IMR-90 (cell line): ENCODE results near the gene CD28. TPM values are rescaled to one million over a fixed set of nuclear protein-coding genes. Genes with fewer than 3 reads are reported as not detected.
"Not testable (repeated sequence)": the region's sequence is repeated elsewhere in the genome, so short reads cannot be mapped to it uniquely, and the experiment has no call there.

Source experiments
- ATAC-seq: fragments of 200-7000 bp; cut with Tn5 transposase; 2 replicates; pipeline ENCODE4 v1.9.1; 2020; ENCODE audit warnings: low read depth, mild to moderate bottlenecking, moderate library complexity
- BruUV-seq: library from RNA; stranded (reverse); fragments of 400-500 nt; replicated peaks from 2 replicates; lab custom pipeline; 2021; lab: Mats Ljungman, UMichigan
- CTCF ChIA-PET: fragments of 300-600 bp; formaldehyde crosslinking; extraction: SDS; loops from one replicate; lab custom pipeline; 2021; ENCODE audit warnings: antibody characterized with exemption; lab: Yijun Ruan, JAX
- POLR2A ChIA-PET: fragments of 300-600 bp; sonication (Branson Sonifier 250); formaldehyde crosslinking; loops from one replicate; lab custom pipeline; 2022; ENCODE audit warnings: antibody characterized with exemption; ENCODE audit not compliant: unreplicated experiment; lab: Charles Lee
- DNase-seq: peaks from one replicate; pipeline ENCODE4 v3.0.0; 2013
- H2AFZ ChIP-seq: replicated peaks from 2 replicates; pipeline ENCODE3; 2013; ENCODE audit warnings: low read length, mild to moderate bottlenecking; ENCODE audit not compliant: poor library complexity
- H2AK5ac ChIP-seq: 2 replicates; pipeline ENCODE4 v1.6.1; 2013; ENCODE audit warnings: low read depth, low read length, inconsistent platforms
- H2AK9ac ChIP-seq: replicated peaks from 2 replicates; pipeline ENCODE3; 2013; ENCODE audit warnings: mild to moderate bottlenecking, low read depth, low read length, moderate library complexity; ENCODE audit not compliant: poor library complexity
- H2BK120ac ChIP-seq: 2 replicates; pipeline ENCODE4 v1.6.1; 2013; ENCODE audit warnings: low read depth, low read length, inconsistent platforms
- H2BK15ac ChIP-seq: 3 replicates; pipeline ENCODE4 v1.6.1; 2013; ENCODE audit warnings: low read depth, low read length, inconsistent platforms
- H2BK20ac ChIP-seq: 2 replicates; pipeline ENCODE4 v1.6.1; 2013; ENCODE audit warnings: low read depth, mild to moderate bottlenecking, inconsistent platforms, low read length, moderate library complexity
- H2BK5ac ChIP-seq: 2 replicates; pipeline ENCODE4 v1.6.1; 2013; ENCODE audit warnings: mild to moderate bottlenecking, low read depth, low read length, inconsistent platforms; ENCODE audit not compliant: poor library complexity, severe bottlenecking
- H3K14ac ChIP-seq: replicated peaks from 2 replicates; pipeline ENCODE4 v1.6.1; 2013; ENCODE audit warnings: low read depth, low read length, inconsistent platforms
- H3K18ac ChIP-seq: 2 replicates; pipeline ENCODE4 v1.6.1; 2013; ENCODE audit warnings: low read depth, low read length, control low read depth
- H3K23ac ChIP-seq: 2 replicates; pipeline ENCODE4 v1.6.1; 2013; ENCODE audit warnings: low read depth, low read length, inconsistent platforms
- H3K27ac ChIP-seq: 2 replicates; pipeline ENCODE4 v1.5.1; 2013; ENCODE audit warnings: mild to moderate bottlenecking, control low read depth, low read length; ENCODE audit not compliant: insufficient read depth
- H3K27me3 ChIP-seq: 2 replicates; pipeline ENCODE4 v1.6.1; 2013; ENCODE audit warnings: low read length; ENCODE audit not compliant: control insufficient read depth, insufficient read depth
- H3K36me3 ChIP-seq: 2 replicates; pipeline ENCODE4 v1.6.1; 2013; ENCODE audit warnings: low read length, mixed read lengths; ENCODE audit not compliant: control insufficient read depth, insufficient read depth
- H3K4ac ChIP-seq: 2 replicates; pipeline ENCODE4 v1.6.1; 2013; ENCODE audit warnings: low read depth, low read length, inconsistent platforms
- H3K4me1 ChIP-seq: 2 replicates; pipeline ENCODE4 v1.6.1; 2013; ENCODE audit warnings: low read length, mixed read lengths; ENCODE audit not compliant: control insufficient read depth, insufficient read depth
- H3K4me2 ChIP-seq: 2 replicates; pipeline ENCODE4 v1.6.1; 2013; ENCODE audit warnings: low read depth, mild to moderate bottlenecking, control low read depth, low read length, moderate library complexity
- H3K4me3 ChIP-seq: 2 replicates; pipeline ENCODE4 v1.5.1; 2013; ENCODE audit warnings: low read depth, mild to moderate bottlenecking, control low read depth, low read length, moderate library complexity; ENCODE audit not compliant: insufficient read depth
- H3K56ac ChIP-seq: 2 replicates; pipeline ENCODE4 v1.6.1; 2013; ENCODE audit warnings: low read length, inconsistent platforms; ENCODE audit not compliant: insufficient read depth; ENCODE audit errors: extremely low read depth
- H3K79me1 ChIP-seq, 2 experiments: 2 replicates each; pipeline ENCODE4 v1.6.1; 2013; ENCODE audit warnings: low read length in 2 of 2, inconsistent platforms in 1 of 2, low read depth in 1 of 2
- H3K9ac ChIP-seq: 2 replicates; pipeline ENCODE4 v1.6.1; 2013; ENCODE audit warnings: low read depth, low read length, control low read depth
- H3K9me1 ChIP-seq: 2 replicates; pipeline ENCODE4 v1.6.1; 2013; ENCODE audit warnings: low read length, inconsistent platforms; ENCODE audit not compliant: insufficient read depth
- H3K9me3 ChIP-seq: 2 replicates; pipeline ENCODE4 v1.6.1; 2013; ENCODE audit warnings: low read length; ENCODE audit not compliant: control insufficient read depth, insufficient read depth
- H4K20me1 ChIP-seq: 2 replicates; pipeline ENCODE4 v1.6.1; 2013; ENCODE audit warnings: low read length, inconsistent platforms; ENCODE audit not compliant: insufficient read depth
- H4K5ac ChIP-seq: 2 replicates; pipeline ENCODE4 v1.6.1; 2013; ENCODE audit warnings: mild to moderate bottlenecking, low read depth, low read length, control low read depth
- H4K8ac ChIP-seq, 2 experiments: 2 replicates each; pipeline ENCODE4 v1.6.1; 2013; ENCODE audit warnings: low read depth in 2 of 2, low read length in 2 of 2, control low read depth in 1 of 2, inconsistent platforms in 1 of 2
- H4K91ac ChIP-seq: 2 replicates; pipeline ENCODE4 v1.6.1; 2013; ENCODE audit warnings: low read depth, low read length, inconsistent platforms; ENCODE audit not compliant: insufficient read depth
- WGBS, 2 experiments: methylation state at CpG; one replicate each; pipeline versions ENCODE4 v1.1.5 to v1.1.7; 2013; ENCODE audit warnings: missing lambda C conversion rate in 2 of 2; ENCODE audit not compliant: insufficient read length in 1 of 2; ENCODE audit errors: extremely low coverage in 2 of 2; 5-methylcytosine and 5-hydroxymethylcytosine counted together
- dilution Hi-C: fragments of 300-500 bp; cut with HindIII; formaldehyde crosslinking; loops from one replicate; pipeline ENCODE4 v1.14.3; 2018; ENCODE audit warnings: low sequenced_read_pairs; ENCODE audit not compliant: unreplicated experiment
- in situ Hi-C: fragments of 300-500 bp; cut with MboI; formaldehyde crosslinking; loops from 3 replicates; pipeline ENCODE4 v1.14.3; 2019; ENCODE audit warnings: low sequenced_read_pairs, inconsistent platforms, mixed read lengths
- intact Hi-C: fragments of 100-400 bp; cut with micrococcal nuclease; formaldehyde crosslinking; loops from 2 replicates; pipeline ENCODE4 v1.10.0; 2022
- polyA plus RNA-seq, 3 experiments: library from polyadenylated mRNA; depleted of rRNA; stranded (reverse); fragments of >200 nt; gene quantifications; 2 replicates each; pipeline ENCODE4 v1.2.3, GENCODE V29; 2012; ENCODE audit warnings: low replicate concordance in 1 of 3
- total RNA-seq: library from RNA; depleted of rRNA; stranded (reverse); fragments of >200 nt; gene quantifications from 2 replicates; pipeline ENCODE4 v1.2.3, GENCODE V29; 2012

CD28 gene
- total and polyA plus RNA-seq, 2 of the 4 experiments (the other 2 are of a cell fraction): not detected

DNA sequence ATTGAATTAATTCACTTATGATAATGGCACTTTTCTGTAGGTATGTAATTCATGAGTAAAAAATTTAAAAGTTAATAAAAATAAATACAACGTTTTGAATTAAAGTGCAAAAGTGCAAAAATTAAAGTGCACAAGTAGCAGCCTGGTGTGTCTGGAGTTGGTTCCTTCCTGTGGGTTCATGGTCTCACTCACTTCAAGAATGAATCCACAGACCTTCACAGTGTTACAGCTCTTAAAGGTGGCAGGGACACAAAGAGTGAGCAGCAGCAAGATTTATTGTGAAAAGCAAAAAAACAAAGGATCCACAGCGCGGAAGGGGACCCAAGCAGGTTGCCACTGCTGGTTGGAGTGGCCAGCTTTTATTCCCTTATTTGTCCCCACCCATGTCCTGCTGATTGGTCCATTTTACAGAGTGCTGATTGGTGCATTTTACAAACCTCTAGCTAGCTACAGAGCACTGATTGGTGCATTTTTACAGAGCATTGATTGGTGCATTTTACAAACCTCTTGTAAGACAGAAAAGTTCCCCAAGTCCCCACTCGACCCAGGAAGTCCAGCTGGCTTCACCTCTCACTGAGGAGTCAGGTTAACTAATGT lies 73.1 kb downstream of the CD28 start:
- dilution Hi-C loops, H3K79me1 ChIP-seq, H2AFZ ChIP-seq, H3K9me3 ChIP-seq, H3K27me3 ChIP-seq, H3K36me3 ChIP-seq, DNase-seq, BruUV-seq, H3K9ac ChIP-seq, H2BK15ac ChIP-seq, H4K91ac ChIP-seq, H2AK9ac ChIP-seq, H3K27ac ChIP-seq, CTCF ChIA-PET, POLR2A ChIA-PET, in situ Hi-C loops, H4K8ac ChIP-seq, H3K9me1 ChIP-seq, H3K56ac ChIP-seq, H3K14ac ChIP-seq, H2AK5ac ChIP-seq, H3K18ac ChIP-seq, H3K4ac ChIP-seq, H2BK120ac ChIP-seq, H3K4me2 ChIP-seq, H2BK5ac ChIP-seq, H3K4me3 ChIP-seq, ATAC-seq, H2BK20ac ChIP-seq, H4K5ac ChIP-seq, H3K23ac ChIP-seq, H4K20me1 ChIP-seq: not testable (repeated sequence)
- WGBS, 2 experiments: no CpG with 5 or more reads among the region's 4 CpGs
- peaks cover 15% of the 10 kb centered on the region for H3K4me1 ChIP-seq
- intact Hi-C loops: loop anchor here (5.0 kb wide), 2 partner anchors 92 to 127 kb away; no protein-coding TSS in a partner anchor
